DLD1 (cell line): ENCODE results near the gene POU2AF2.
"Not testable (repeated sequence)": the region's sequence is repeated elsewhere in the genome, so short reads cannot be mapped to it uniquely, and the experiment has no call there.

Experiments used
- in situ Hi-C: cut with HindIII; loops from 2 replicates; pipeline ENCODE4 v1.10.0; 2017; ENCODE audit warnings: low sequenced_read_pairs

Gene POU2AF2

GRCh38 chr11:111245425-111245824 is at the start of gene POU2AF2:
TSS of gene POU2AF2 (plus strand) at chr11:111245725. CDS start at chr11:111245854, 129 bp downstream.
- in situ Hi-C loops = no loop called here

- in situ Hi-C loops = no loop called here
These were observed 45.5 kb upstream of the POU2AF2 start for GRCh38 chr11:111200010-111200534.

GRCh38 chr11:111204211-111204610 is 41.3 kb upstream of the POU2AF2 start:
- in situ Hi-C loops = no loop called here

- in situ Hi-C loops = no loop called here
These were observed 39.7 kb upstream of the POU2AF2 start for GRCh38 chr11:111205632-111206385.

GRCh38 chr11:111206472-111206871 is 39.1 kb upstream of the POU2AF2 start:
- in situ Hi-C loops = no loop called here

- in situ Hi-C loops = no loop called here
These were observed 38.3 kb upstream of the POU2AF2 start for GRCh38 chr11:111207213-111207612.

- in situ Hi-C loops = no loop called here
These were observed 35.8 kb upstream of the POU2AF2 start for GRCh38 chr11:111209543-111210355.

GRCh38 chr11:111213256-111213655 is 32.3 kb upstream of the POU2AF2 start:
- in situ Hi-C loops = no loop called here

- in situ Hi-C loops = no loop called here
These were observed 24.8 kb upstream of the POU2AF2 start for GRCh38 chr11:111220721-111221120.

GRCh38 chr11:111221208-111221607 is 24.3 kb upstream of the POU2AF2 start:
- in situ Hi-C loops = no loop called here

GRCh38 chr11:111221936-111222335 is 23.6 kb upstream of the POU2AF2 start:
- in situ Hi-C loops = not testable (repeated sequence)

GRCh38 chr11:111222821-111223455 is 22.6 kb upstream of the POU2AF2 start:
- in situ Hi-C loops = not testable (repeated sequence)

- in situ Hi-C loops = loop anchor here (5.0 kb wide), 1 partner anchor 51 kb away; no protein-coding TSS in a partner anchor
These were observed 19.6 kb upstream of the POU2AF2 start for GRCh38 chr11:111225881-111226280.

- in situ Hi-C loops = loop anchor here (5.0 kb wide), 1 partner anchor 48 kb away; no protein-coding TSS in a partner anchor
These were observed 15.9 kb upstream of the POU2AF2 start for GRCh38 chr11:111229604-111230003.

- in situ Hi-C loops = no loop called here
These were observed 15.4 kb upstream of the POU2AF2 start for GRCh38 chr11:111230122-111230465.

- in situ Hi-C loops = no loop called here
These were observed 13.7 kb upstream of the POU2AF2 start for GRCh38 chr11:111231836-111232235.

GRCh38 chr11:111236383-111236782 is 9.1 kb upstream of the POU2AF2 start:
- in situ Hi-C loops = no loop called here

- in situ Hi-C loops = no loop called here
These were observed 7.6 kb upstream of the POU2AF2 start for GRCh38 chr11:111237926-111238325.

- in situ Hi-C loops = no loop called here
These were observed 1.4 kb downstream of the POU2AF2 start for GRCh38 chr11:111246956-111247355.

- in situ Hi-C loops = no loop called here
These were observed 5.4 kb downstream of the POU2AF2 start for GRCh38 chr11:111250936-111251335.

GRCh38 chr11:111253131-111253530 is 7.6 kb downstream of the POU2AF2 start:
- in situ Hi-C loops = no loop called here
